Breast epithelium (tissue), 4 donors: Measurements from ENCODE around the gene HECTD2. TPM values are rescaled to one million over a fixed set of nuclear protein-coding genes. Genes with fewer than 3 reads are reported as not detected.

ENCODE experiments used
- DNase-seq, 2 donors: peaks; one replicate each; pipeline ENCODE4 v3.0.0-alpha.2; 2019; ENCODE audit warnings: low spot score in 2 of 2
- H3K27ac ChIP-seq, 2 donors: fragments of 200-600 bp; sonication (generic) in 1 of 2; one replicate each; pipeline ENCODE4 v1.5.1; 2016 to 2019; ENCODE audit warnings: mild to moderate bottlenecking in 1 of 2
- H3K27me3 ChIP-seq, 2 donors: fragments of 200-600 bp; sonication (generic) in 1 of 2; one replicate each; pipeline versions ENCODE4 v1.5.1 to v1.6.0; 2017 to 2019; ENCODE audit warnings: control low read depth in 1 of 2, mild to moderate bottlenecking in 1 of 2
- H3K36me3 ChIP-seq: fragments of 200-600 bp; one replicate; pipeline ENCODE4 v1.5.1; 2019
- H3K4me1 ChIP-seq, 2 donors: fragments of 200-600 bp; sonication (generic); one replicate each; pipeline ENCODE4 v1.5.1; 2016 to 2019; ENCODE audit warnings: control low read depth in 1 of 2
- H3K4me3 ChIP-seq, 3 donors: fragments of 200-600 bp; sonication (generic); 1 replicate in 2 of 3; 2 replicates in 1 of 3; pipeline ENCODE4 v1.5.1; 2016 to 2019; ENCODE audit warnings: mild to moderate bottlenecking in 3 of 3, moderate library complexity in 2 of 3
- H3K9me3 ChIP-seq, 2 donors: fragments of 200-600 bp; sonication (generic) in 1 of 2; one replicate each; pipeline ENCODE4 v1.5.1; 2016 to 2019; ENCODE audit warnings: control low read depth in 1 of 2
- POLR2A ChIP-seq: fragments of 450-650 bp; IDR thresholded peaks from one replicate; pipeline ENCODE4 v1.6.1; 2016; ENCODE audit warnings: antibody characterized with exemption, mild to moderate bottlenecking, moderate library complexity
- POLR2AphosphoS5 ChIP-seq, 3 donors: sonication (generic); formaldehyde crosslinking; IDR thresholded peaks; one replicate each; pipeline ENCODE4 v1.6.1; 2017; ENCODE audit warnings: antibody characterized with exemption in 3 of 3
- intact Hi-C: fragments of 100-400 bp; cut with DNase I; formaldehyde crosslinking; loops from one replicate; pipeline ENCODE4 v1.15.1; 2023; ENCODE audit warnings: low total_unique reads
- total RNA-seq, 3 donors: library from RNA; depleted of rRNA; stranded (reverse); fragments of >200 nt; gene quantifications; one replicate each; pipeline ENCODE4 v1.1.0, GENCODE V29; 2016
- TF ChIP-seq, protein P1 (sequence below), 3 donors: fragments of 450-650 bp; IDR thresholded peaks; one replicate each; pipeline ENCODE4 v1.5.1; 2016 to 2017; ENCODE audit warnings: antibody characterized with exemption in 3 of 3, mild to moderate bottlenecking in 3 of 3, moderate library complexity in 3 of 3

The HECTD2 gene
- total RNA-seq, 3 donors from 2014 or later: 14.2 to 30.7 (median 19.0) TPM

DNA sequence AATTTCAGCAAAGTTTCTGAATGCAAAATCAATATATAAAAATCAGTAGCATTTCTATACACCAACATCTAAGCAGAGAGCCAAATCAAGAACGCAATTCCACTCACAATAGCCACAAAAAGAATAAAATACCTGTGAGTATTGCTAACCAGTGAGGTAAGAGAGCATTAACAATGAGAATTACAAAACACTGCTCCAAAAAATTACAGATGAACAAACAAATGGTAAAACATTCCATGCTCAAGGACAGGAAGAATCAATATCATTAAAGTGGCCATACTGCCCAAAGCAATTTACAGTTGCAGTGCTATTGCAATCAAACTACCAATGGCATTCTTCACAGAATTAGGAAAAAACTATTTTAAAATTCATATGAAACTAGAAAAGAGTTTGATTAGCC lies 61.5 kb downstream of the HECTD2 start:
- Histone ChIP-seq H3K4me3 (no peak overlapping the region), H3K9me3 (peaks cover 0 to 5% of the 10 kb centered on the region in 2 donors), H3K27me3 (no peaks in the 10 kb centered on the region), H3K4me1 (no peaks in the 10 kb centered on the region), H3K36me3 (no peaks in the 10 kb centered on the region), H3K27ac (no peak overlapping the region)
- intact Hi-C loops: no loop called here
- DNase-seq: no peak
- no peak for TF ChIP-seq POLR2AphosphoS5 (IDR thresholded peaks at IDR 0.05)
- TF ChIP-seq, protein P1, sequence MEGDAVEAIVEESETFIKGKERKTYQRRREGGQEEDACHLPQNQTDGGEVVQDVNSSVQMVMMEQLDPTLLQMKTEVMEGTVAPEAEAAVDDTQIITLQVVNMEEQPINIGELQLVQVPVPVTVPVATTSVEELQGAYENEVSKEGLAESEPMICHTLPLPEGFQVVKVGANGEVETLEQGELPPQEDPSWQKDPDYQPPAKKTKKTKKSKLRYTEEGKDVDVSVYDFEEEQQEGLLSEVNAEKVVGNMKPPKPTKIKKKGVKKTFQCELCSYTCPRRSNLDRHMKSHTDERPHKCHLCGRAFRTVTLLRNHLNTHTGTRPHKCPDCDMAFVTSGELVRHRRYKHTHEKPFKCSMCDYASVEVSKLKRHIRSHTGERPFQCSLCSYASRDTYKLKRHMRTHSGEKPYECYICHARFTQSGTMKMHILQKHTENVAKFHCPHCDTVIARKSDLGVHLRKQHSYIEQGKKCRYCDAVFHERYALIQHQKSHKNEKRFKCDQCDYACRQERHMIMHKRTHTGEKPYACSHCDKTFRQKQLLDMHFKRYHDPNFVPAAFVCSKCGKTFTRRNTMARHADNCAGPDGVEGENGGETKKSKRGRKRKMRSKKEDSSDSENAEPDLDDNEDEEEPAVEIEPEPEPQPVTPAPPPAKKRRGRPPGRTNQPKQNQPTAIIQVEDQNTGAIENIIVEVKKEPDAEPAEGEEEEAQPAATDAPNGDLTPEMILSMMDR (IDR thresholded peaks at IDR 0.05): no peak
- no peak for TF ChIP-seq POLR2A

DNA sequence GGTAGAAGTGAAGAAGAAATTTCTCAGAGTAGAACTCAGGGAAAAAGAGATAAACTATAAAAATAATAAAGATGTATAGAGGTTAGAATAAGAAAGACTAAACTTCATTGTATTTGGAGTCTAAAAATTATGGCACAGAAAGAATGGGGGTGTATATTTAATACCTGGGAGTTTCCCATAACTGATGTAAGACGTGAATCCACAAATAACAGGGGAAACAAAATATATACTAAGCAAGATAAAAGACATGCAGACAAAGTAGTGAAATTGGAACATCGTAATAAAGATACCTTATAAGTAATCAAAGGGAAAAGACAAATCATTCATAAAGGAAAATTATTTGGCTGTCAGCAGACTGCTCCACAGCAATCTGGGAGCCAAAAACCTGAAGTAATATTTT lies 62.8 kb downstream of the HECTD2 start:
- intact Hi-C loops: no loop called here
- Histone ChIP-seq H3K9me3 (peaks cover 0 to 5% of the 10 kb centered on the region in 2 donors), H3K27ac (no peak overlapping the region), H3K27me3 (no peaks in the 10 kb centered on the region), H3K4me3 (no peak overlapping the region), H3K36me3 (no peaks in the 10 kb centered on the region), H3K4me1 (no peaks in the 10 kb centered on the region)
- TF ChIP-seq POLR2A: no peak
- no peak for TF ChIP-seq POLR2AphosphoS5 (IDR thresholded peaks at IDR 0.05)
- TF ChIP-seq, protein P1 (IDR thresholded peaks at IDR 0.05): no peak
- no peak for DNase-seq

DNA sequence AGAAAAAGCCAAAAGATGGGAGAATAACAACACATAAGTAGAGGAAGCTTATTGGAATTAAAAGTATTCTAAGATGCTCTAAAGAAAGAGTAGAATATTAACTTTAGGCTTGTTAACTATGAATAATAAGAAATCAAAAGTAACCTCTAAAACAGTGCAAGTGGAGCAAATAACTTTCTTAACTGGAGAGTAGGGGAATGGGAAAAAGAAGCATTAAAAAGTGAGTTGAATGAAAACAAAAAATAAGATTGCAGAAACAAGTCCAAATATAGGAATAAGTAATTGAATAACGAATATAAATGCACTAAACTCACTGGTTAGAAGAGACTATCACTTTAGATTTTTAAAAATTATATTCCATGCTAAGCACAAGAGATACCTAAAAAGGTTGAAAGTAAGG lies 63.9 kb downstream of the HECTD2 start:
- intact Hi-C loops: no loop called here

DNA sequence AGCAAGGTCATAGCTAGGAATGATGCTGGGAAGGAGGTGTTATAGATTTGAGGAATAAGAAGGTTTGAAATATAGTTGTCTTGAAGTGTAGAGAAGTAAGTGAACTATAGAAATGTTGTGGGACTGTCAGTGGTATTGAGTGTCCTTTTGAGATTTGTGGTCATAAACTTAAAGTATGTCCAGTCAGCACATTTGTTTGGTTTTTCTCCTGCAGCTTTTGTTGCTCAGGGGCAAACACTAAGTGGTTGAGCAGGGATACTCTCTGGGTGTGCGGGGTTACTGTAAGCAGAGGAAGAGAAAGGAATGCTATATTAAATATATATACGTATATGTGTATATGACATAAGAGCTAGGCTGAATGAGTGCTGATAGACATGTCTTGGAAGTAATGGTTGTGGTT lies 67.1 kb downstream of the HECTD2 start:
- H3K36me3 ChIP-seq: no peaks in the 10 kb centered on the region
- intact Hi-C loops: no loop called here
- TF ChIP-seq POLR2A (no peak), POLR2AphosphoS5 (IDR thresholded peaks at IDR 0.05) (no peak)
- TF ChIP-seq, protein P1 (IDR thresholded peaks at IDR 0.05): no peak

More for the DNA sequence above, 63.9 kb downstream of the HECTD2 start:
- no peak overlapping the region for H3K27ac ChIP-seq
- TF ChIP-seq, protein P1 (IDR thresholded peaks at IDR 0.05): no peak
- no peak for TF ChIP-seq POLR2A
- H3K4me3 ChIP-seq: no peak overlapping the region
- no peaks in the 10 kb centered on the region for H3K4me1 ChIP-seq
- no peaks in the 10 kb centered on the region for H3K27me3 ChIP-seq
- DNase-seq: no peak
- no peaks in the 10 kb centered on the region for H3K36me3 ChIP-seq
- H3K9me3 ChIP-seq: peaks cover 0 to 5% of the 10 kb centered on the region in 2 donors

DNA sequence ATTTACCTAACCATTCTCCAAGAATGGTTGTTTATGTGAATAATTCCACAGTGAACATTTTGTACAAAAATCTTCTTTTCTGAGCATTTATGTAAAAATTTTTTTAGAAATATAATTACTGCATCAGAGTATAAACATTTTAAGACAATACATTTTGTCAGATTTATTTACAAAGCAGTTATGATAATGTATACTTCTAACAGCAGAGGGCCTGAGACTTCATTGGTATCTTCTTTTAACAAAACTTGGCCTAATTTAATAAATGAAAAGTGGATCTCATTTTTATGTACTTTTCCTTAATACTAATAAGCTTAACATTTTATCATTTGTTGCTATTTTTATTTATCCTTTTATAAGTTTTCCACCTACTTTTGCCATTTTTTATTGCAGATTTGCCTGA lies 69.4 kb downstream of the HECTD2 start:
- Histone ChIP-seq H3K36me3 (no peaks in the 10 kb centered on the region), H3K4me3 (no peak overlapping the region), H3K9me3 (no peaks in the 10 kb centered on the region), H3K4me1 (no peaks in the 10 kb centered on the region), H3K27me3 (no peaks in the 10 kb centered on the region), H3K27ac (no peak overlapping the region)
- DNase-seq: no peak
- intact Hi-C loops: no loop called here
- TF ChIP-seq POLR2A: no peak
- TF ChIP-seq, protein P1 (IDR thresholded peaks at IDR 0.05): no peak
- TF ChIP-seq POLR2AphosphoS5 (IDR thresholded peaks at IDR 0.05): no peak

More for the DNA sequence above, 67.1 kb downstream of the HECTD2 start:
- DNase-seq: no peak
- H3K4me1 ChIP-seq: no peaks in the 10 kb centered on the region
- H3K9me3 ChIP-seq: peaks cover 0 to under 1% of the 10 kb centered on the region in 2 donors
- H3K27me3 ChIP-seq: no peaks in the 10 kb centered on the region
- H3K27ac ChIP-seq: no peak overlapping the region
- H3K4me3 ChIP-seq: no peak overlapping the region
